GM21529 (cell line): ENCODE results near the gene UBR1.
"Not testable (repeated sequence)": the region's sequence is repeated elsewhere in the genome, so short reads cannot be mapped to it uniquely, and the experiment has no call there.

Experiments
- ATAC-seq: cut with Tn5 transposase; IDR thresholded peaks from one replicate; pipeline ENCODE4 v1.9.1; 2021; ENCODE audit not compliant: unreplicated experiment

Gene UBR1

GRCh38 chr15:43067717-43068461 lies 37.9 kb downstream of the UBR1 start:
- no peak for ATAC-seq

GRCh38 chr15:43056696-43057095 lies 49.1 kb downstream of the UBR1 start:
- no peak for ATAC-seq

GRCh38 chr15:43052860-43053259 lies 53.0 kb downstream of the UBR1 start:
- no peak for ATAC-seq

- no peak for ATAC-seq
Observed at GRCh38 chr15:43048935-43049334, 56.9 kb downstream of the UBR1 start.

GRCh38 chr15:43046484-43046883 lies 59.4 kb downstream of the UBR1 start:
- ATAC-seq = no peak

- no peak for ATAC-seq
Observed at GRCh38 chr15:43042885-43043284, 63.0 kb downstream of the UBR1 start.

- ATAC-seq = not testable (repeated sequence)
Observed at GRCh38 chr15:43041085-43041484, 64.8 kb downstream of the UBR1 start.

GRCh38 chr15:43035240-43035639 lies 70.6 kb downstream of the UBR1 start:
- not testable (repeated sequence) for ATAC-seq

- no peak for ATAC-seq
Observed at GRCh38 chr15:43029476-43029875, 76.4 kb downstream of the UBR1 start.

- no peak for ATAC-seq
Observed at GRCh38 chr15:43025150-43025549, 80.7 kb downstream of the UBR1 start.

- ATAC-seq = not testable (repeated sequence)
Observed at GRCh38 chr15:43014671-43015070, 91.2 kb downstream of the UBR1 start.

- ATAC-seq = no peak
Observed at GRCh38 chr15:43009206-43009605, 96.6 kb downstream of the UBR1 start.

GRCh38 chr15:43008150-43008549 lies 97.7 kb downstream of the UBR1 start:
- no peak for ATAC-seq

- no peak for ATAC-seq
Observed at GRCh38 chr15:43007551-43007950, 98.3 kb downstream of the UBR1 start.

- no peak for ATAC-seq
Observed at GRCh38 chr15:43006991-43007390, 98.8 kb downstream of the UBR1 start.

- ATAC-seq = not testable (repeated sequence)
Observed at GRCh38 chr15:43004886-43005595, 100.8 kb downstream of the UBR1 start.

- ATAC-seq = no peak
Observed at GRCh38 chr15:42999201-42999779, 106.5 kb downstream of the UBR1 start.

GRCh38 chr15:42996871-42997270 lies 109.0 kb downstream of the UBR1 start:
- no peak for ATAC-seq

- no peak for ATAC-seq
Observed at GRCh38 chr15:42994546-42994945, 111.3 kb downstream of the UBR1 start.

- ATAC-seq = no peak
Observed at GRCh38 chr15:42992626-42993025, 113.2 kb downstream of the UBR1 start.

GRCh38 chr15:42986693-42987342 lies 119.0 kb downstream of the UBR1 start:
- no peak for ATAC-seq
